ENCODE results near the gene TCIRG1.

GRCh38 chr11:68002575-68002937 is 36.3 kb upstream of the TCIRG1 start:
- TF ChIP-seq EP300 (IDR thresholded peaks at IDR 0.05) (no peak), POLR2A (IDR thresholded peaks at IDR 0.05) (no peak)

All from upper lobe of left lung (tissue), 4 donors.